Right cardiac atrium (tissue), 5 donors: Measurements from ENCODE around the gene CRTAC1. TPM values are rescaled to one million over a fixed set of nuclear protein-coding genes. Genes with fewer than 3 reads are reported as not detected.

Experiments used
- ATAC-seq, 2 donors: fragments of 200-7000 bp; cut with Tn5 transposase; one replicate each; pipeline versions ENCODE4 v1.8.0 to v1.9.1; 2020; ENCODE audit warnings: moderate library complexity in 2 of 2, mild to moderate bottlenecking in 1 of 2
- DNase-seq, 3 donors: peaks; one replicate each; pipeline ENCODE4 v3.0.0-alpha.2; 2020
- H3K27ac ChIP-seq: one replicate; pipeline ENCODE4 v1.5.1; 2013; ENCODE audit warnings: mild to moderate bottlenecking, low read length, control low read depth, moderate library complexity
- H3K27me3 ChIP-seq: one replicate; pipeline ENCODE4 v1.6.1; 2013; ENCODE audit not compliant: control insufficient read depth, insufficient read depth
- H3K4me1 ChIP-seq: one replicate; pipeline ENCODE4 v1.6.1; 2013; ENCODE audit warnings: low read length; ENCODE audit not compliant: control insufficient read depth, insufficient read depth
- H3K4me3 ChIP-seq: one replicate; pipeline ENCODE4 v1.5.1; 2013; ENCODE audit warnings: low read length, control low read depth
- H3K9me3 ChIP-seq: one replicate; pipeline ENCODE4 v1.6.1; 2013; ENCODE audit warnings: low read length; ENCODE audit not compliant: control insufficient read depth
- WGBS: extraction: QIAGEN DNeasy Blood & Tissue Kit; methylation state at CpG from one replicate; pipeline ENCODE4 v1.1.7; 2013; 5-methylcytosine and 5-hydroxymethylcytosine counted together
- intact Hi-C, 4 donors: fragments of 100-400 bp; cut with DNase I; formaldehyde crosslinking; loops; one replicate each; pipeline versions ENCODE4 v1.11.0 to v1.14.0; 2022 to 2023
- long read RNA-seq, 4 donors: library from polyadenylated mRNA; unstranded; transcript quantifications; one replicate each; pipeline ENCODE4 v2.0.0, GENCODE V29; 2020 to 2021
- polyA plus RNA-seq: library from polyadenylated mRNA; stranded (reverse); fragments of 200-250 nt; gene quantifications from one replicate; pipeline ENCODE4 v1.2.3, GENCODE V29; 2013
- total RNA-seq, 4 donors: library from RNA; stranded (reverse); fragmentation: NEBNext Ultra II Directional; extraction: Animal tissue kit (Norgen Biotek cat#: 25700); gene quantifications; one replicate each; pipeline ENCODE4 v1.2.1, GENCODE V29; 2021
- donor health status: healthy with polysubstance abuse.
- donor health status: DM: no; HTN: yes; CAD: no.
- donor health status: DM: no; HTN: no; CAD: no.
- donor health status: DM: no; HTN: yes; CAD: no; lungs with severe emphysema.
- donor health status: DM: yes; HTN: yes; CAD: no.

The CRTAC1 gene, protein sequence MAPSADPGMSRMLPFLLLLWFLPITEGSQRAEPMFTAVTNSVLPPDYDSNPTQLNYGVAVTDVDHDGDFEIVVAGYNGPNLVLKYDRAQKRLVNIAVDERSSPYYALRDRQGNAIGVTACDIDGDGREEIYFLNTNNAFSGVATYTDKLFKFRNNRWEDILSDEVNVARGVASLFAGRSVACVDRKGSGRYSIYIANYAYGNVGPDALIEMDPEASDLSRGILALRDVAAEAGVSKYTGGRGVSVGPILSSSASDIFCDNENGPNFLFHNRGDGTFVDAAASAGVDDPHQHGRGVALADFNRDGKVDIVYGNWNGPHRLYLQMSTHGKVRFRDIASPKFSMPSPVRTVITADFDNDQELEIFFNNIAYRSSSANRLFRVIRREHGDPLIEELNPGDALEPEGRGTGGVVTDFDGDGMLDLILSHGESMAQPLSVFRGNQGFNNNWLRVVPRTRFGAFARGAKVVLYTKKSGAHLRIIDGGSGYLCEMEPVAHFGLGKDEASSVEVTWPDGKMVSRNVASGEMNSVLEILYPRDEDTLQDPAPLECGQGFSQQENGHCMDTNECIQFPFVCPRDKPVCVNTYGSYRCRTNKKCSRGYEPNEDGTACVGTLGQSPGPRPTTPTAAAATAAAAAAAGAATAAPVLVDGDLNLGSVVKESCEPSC
- total RNA-seq (10 to 100 TPM; 11.9 to 38.2 (median 14.8) TPM), polyA plus RNA-seq (7.3 TPM)
- long read RNA-seq, donor 1, transcript CRTAC1-202 (15 exons, 2,348 nt), result major isoform, 20 of 47 reads
- long read RNA-seq, donor 1, transcript CRTAC1-203 (15 exons, 2,890 nt), result minor isoform, 10 of 47 reads
- long read RNA-seq, donor 1, partial matches to known transcripts, result 10 of 47 reads
- long read RNA-seq, donor 1, other reads (novel, unspliced or antisense), result 6 of 47 reads
- long read RNA-seq, donor 2, transcript CRTAC1-202 (15 exons, 2,348 nt), result minor isoform, 11 of 31 reads
- long read RNA-seq, donor 2, transcript CRTAC1-203 (15 exons, 2,890 nt), result major isoform, 12 of 31 reads
- long read RNA-seq, donor 2, partial matches to known transcripts, result 5 of 31 reads
- long read RNA-seq, donor 2, other reads (novel, unspliced or antisense), result 3 of 31 reads
- long read RNA-seq, donor 3, partial matches to known transcripts, result 8 of 15 reads
- long read RNA-seq, donor 3, other reads (novel, unspliced or antisense), result 3 of 15 reads
- long read RNA-seq, donor 4, transcript CRTAC1-202 (15 exons, 2,348 nt), result major isoform, 44 of 70 reads
- long read RNA-seq, donor 4, transcript CRTAC1-203 (15 exons, 2,890 nt), result minor isoform, 11 of 70 reads
- long read RNA-seq, donor 4, partial matches to known transcripts, result 3 of 70 reads
- long read RNA-seq, donor 4, other reads (novel, unspliced or antisense), result 12 of 70 reads

- intact Hi-C loops, result loop anchor here in 1 of 4 donors (5.0 kb wide), 1 partner anchor 113 kb away; no protein-coding TSS in a partner anchor
- ATAC-seq, result peak; percentile 90 to 91
These were observed at the start of gene CRTAC1 for GRCh38 chr10:98030093-98030821. Gene CRTAC1, minus strand, starts transcription at chr10:98030621. Its CDS starts 149 bp downstream, at chr10:98030472.

GRCh38 chr10:98078774-98079173 is 48.4 kb upstream of the CRTAC1 start:
- H3K27me3 ChIP-seq, result no peaks in the 10 kb centered on the region
- DNase-seq (no peak), ATAC-seq (no peak)
- no peak overlapping the region for H3K4me3 ChIP-seq
- H3K4me1 ChIP-seq, result no peaks in the 10 kb centered on the region
- 90% methylated on average over 1 of the region's 1 CpG for WGBS
- H3K9me3 ChIP-seq, result no peaks in the 10 kb centered on the region
- H3K27ac ChIP-seq, result no peak overlapping the region
- intact Hi-C loops, result no loop called here

More at GRCh38 chr10:98030093-98030821, at the start of gene CRTAC1:
- Histone ChIP-seq H3K4me1 (no peaks in the 10 kb centered on the region), H3K27me3 (no peaks in the 10 kb centered on the region), H3K9me3 (no peaks in the 10 kb centered on the region), H3K27ac (no peak within 1 kb of the TSS), H3K4me3 (peak within 1 kb of the TSS; percentile 47)
- peak; percentile 77 to 90 (median 89) for DNase-seq
- WGBS, result under 1% methylated on average over 86 of the region's 86 CpGs

DNA sequence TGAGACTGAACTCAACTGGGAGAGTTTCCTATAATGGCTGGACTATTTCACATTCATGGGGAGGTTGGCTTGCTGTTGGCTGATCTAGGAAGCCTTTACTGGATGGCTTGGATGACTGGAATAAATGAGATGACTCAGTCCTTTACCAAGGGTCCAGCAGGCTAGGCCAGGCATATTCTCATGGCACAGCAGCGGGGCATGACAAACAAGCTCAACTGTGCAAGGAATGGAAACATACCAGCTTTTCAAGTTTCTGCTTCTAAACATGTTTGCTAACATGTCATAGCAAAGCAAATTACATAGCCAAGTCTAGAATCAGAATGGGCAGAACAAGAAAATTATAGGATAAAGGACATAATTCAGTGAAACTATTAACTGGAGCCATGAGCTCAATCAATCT is 46.8 kb upstream of the CRTAC1 start:
- Histone ChIP-seq H3K4me1 (no peaks in the 10 kb centered on the region), H3K27ac (no peak overlapping the region), H3K9me3 (no peaks in the 10 kb centered on the region), H3K4me3 (no peak overlapping the region), H3K27me3 (no peaks in the 10 kb centered on the region)
- DNase-seq, result no peak
- 68% methylated on average over 1 of the region's 1 CpG for WGBS
- intact Hi-C loops, result no loop called here
- ATAC-seq, result no peak

GRCh38 chr10:98076086-98076485 is 45.7 kb upstream of the CRTAC1 start:
- intact Hi-C loops, result no loop called here
- WGBS, result 58% methylated on average over 7 of the region's 7 CpGs
- no peaks in the 10 kb centered on the region for H3K27me3 ChIP-seq
- no peak overlapping the region for H3K4me3 ChIP-seq
- ATAC-seq, result no peak
- H3K4me1 ChIP-seq, result no peaks in the 10 kb centered on the region
- no peaks in the 10 kb centered on the region for H3K9me3 ChIP-seq
- H3K27ac ChIP-seq, result no peak overlapping the region
- no peak for DNase-seq

GRCh38 chr10:98074315-98074911 is 44.0 kb upstream of the CRTAC1 start:
- H3K4me1 ChIP-seq, result no peaks in the 10 kb centered on the region
- ATAC-seq (no peak), DNase-seq (peak in 1 of 3 donors; percentile 56)
- intact Hi-C loops, result no loop called here
- H3K27me3 ChIP-seq, result no peaks in the 10 kb centered on the region
- H3K9me3 ChIP-seq, result no peaks in the 10 kb centered on the region
- WGBS, result 2% methylated on average over 2 of the region's 2 CpGs
- no peak overlapping the region for H3K27ac ChIP-seq
- H3K4me3 ChIP-seq, result no peak overlapping the region

GRCh38 chr10:98067165-98067564 is 36.7 kb upstream of the CRTAC1 start:
- DNase-seq (no peak), ATAC-seq (no peak)
- Histone ChIP-seq H3K4me3 (no peak overlapping the region), H3K27ac (no peak overlapping the region), H3K9me3 (no peaks in the 10 kb centered on the region), H3K27me3 (no peaks in the 10 kb centered on the region), H3K4me1 (no peaks in the 10 kb centered on the region)
- intact Hi-C loops, result no loop called here
- WGBS, result 82% methylated on average over 5 of the region's 5 CpGs

- DNase-seq (no peak), ATAC-seq (no peak)
- Histone ChIP-seq H3K27ac (no peak overlapping the region), H3K27me3 (no peaks in the 10 kb centered on the region), H3K9me3 (no peaks in the 10 kb centered on the region), H3K4me1 (no peaks in the 10 kb centered on the region), H3K4me3 (no peak overlapping the region)
- intact Hi-C loops, result no loop called here
These were observed 33.3 kb upstream of the CRTAC1 start for GRCh38 chr10:98063740-98064027.

DNA sequence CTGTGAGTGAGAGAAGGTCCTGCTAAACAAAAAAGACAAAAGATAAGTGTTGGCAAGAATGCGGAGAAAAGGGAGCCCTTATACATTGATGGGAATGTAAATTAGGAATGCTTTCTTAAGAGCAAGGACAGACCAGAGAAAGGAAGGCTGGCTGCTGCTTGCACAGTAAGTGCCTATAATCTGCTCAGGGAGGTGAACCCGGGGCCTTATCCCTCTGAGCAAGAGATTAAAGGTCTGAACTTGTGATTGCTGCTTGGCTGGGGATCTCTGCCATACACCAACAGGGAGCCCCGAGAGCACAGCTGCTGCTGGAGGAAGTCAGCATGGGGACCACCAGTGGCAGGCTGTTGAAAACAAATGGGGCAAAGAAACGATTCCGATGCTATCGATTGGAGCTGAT is 32.0 kb upstream of the CRTAC1 start:
- no peaks in the 10 kb centered on the region for H3K27me3 ChIP-seq

DNA sequence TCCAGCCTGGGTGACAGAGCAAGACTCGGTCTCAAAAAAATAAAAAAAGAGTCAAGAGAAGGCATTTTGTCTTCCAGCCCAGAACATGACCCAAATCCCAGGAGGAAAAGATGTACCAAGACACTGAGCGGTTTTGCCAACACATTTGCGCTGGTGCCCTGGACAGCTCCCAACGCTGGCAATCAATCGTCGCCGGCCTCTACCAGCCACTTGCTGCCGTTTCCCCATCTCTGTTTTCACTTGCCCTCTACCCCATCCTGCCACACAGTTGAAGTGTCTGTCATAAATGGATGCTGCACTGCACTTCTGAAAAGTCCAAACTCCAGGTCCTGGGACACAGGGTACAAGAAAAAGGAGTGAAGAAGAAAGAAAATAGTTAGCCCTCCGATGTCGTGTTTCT is 29.7 kb upstream of the CRTAC1 start:
- Histone ChIP-seq H3K4me3 (no peak overlapping the region), H3K27me3 (no peaks in the 10 kb centered on the region), H3K9me3 (no peaks in the 10 kb centered on the region), H3K4me1 (no peaks in the 10 kb centered on the region), H3K27ac (no peak overlapping the region)
- no peak for ATAC-seq
- intact Hi-C loops, result no loop called here
- WGBS, result 79% methylated on average over 10 of the region's 10 CpGs
- no peak for DNase-seq

More for the DNA sequence above, 32.0 kb upstream of the CRTAC1 start:
- ATAC-seq (no peak), DNase-seq (no peak)
- no peaks in the 10 kb centered on the region for H3K9me3 ChIP-seq
- H3K27ac ChIP-seq, result no peak overlapping the region
- WGBS, result 58% methylated on average over 6 of the region's 6 CpGs
- H3K4me3 ChIP-seq, result no peak overlapping the region
- intact Hi-C loops, result no loop called here
- H3K4me1 ChIP-seq, result no peaks in the 10 kb centered on the region

- ATAC-seq (no peak), DNase-seq (no peak)
- Histone ChIP-seq H3K27me3 (no peaks in the 10 kb centered on the region), H3K27ac (no peak overlapping the region), H3K4me3 (no peak overlapping the region), H3K4me1 (no peaks in the 10 kb centered on the region), H3K9me3 (no peaks in the 10 kb centered on the region)
- WGBS, result 80% methylated on average over 1 of the region's 1 CpG
- intact Hi-C loops, result no loop called here
These were observed 27.9 kb upstream of the CRTAC1 start for GRCh38 chr10:98058295-98058694.
